22Rv1 (cell line): ENCODE data around the gene WFDC10B.

Experiments used
- ZFX ChIP-seq: fragments of 450-650 bp; IDR thresholded peaks from 2 replicates; pipeline ENCODE4 v1.6.1; 2017; ENCODE audit warnings: antibody characterized with exemption, borderline replicate concordance
- TF ChIP-seq, protein P1 (sequence below): fragments of 450-650 bp; IDR thresholded peaks from 2 replicates; pipeline ENCODE4 v1.5.1; 2017; ENCODE audit warnings: mild to moderate bottlenecking

DNA sequence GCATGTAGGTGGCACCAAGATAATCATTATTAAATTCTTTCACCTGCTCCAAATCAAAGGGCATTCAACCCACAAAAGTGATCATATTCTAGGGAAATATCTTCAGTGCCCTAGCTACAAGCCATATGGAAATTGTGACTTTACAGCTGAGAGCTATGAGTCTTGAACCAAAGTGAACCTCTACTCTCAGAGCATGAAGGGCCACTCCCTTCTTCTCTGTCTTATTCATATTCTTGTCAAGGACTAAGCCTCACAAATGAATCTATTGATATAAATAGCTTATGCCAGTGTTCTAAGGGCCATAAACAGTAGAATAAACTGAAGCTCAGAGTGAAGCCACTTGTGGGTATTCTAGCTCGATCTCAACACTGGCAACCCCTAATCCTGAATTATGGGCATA is 46.9 kb upstream of the WFDC10B start:
- TF ChIP-seq, protein P1, sequence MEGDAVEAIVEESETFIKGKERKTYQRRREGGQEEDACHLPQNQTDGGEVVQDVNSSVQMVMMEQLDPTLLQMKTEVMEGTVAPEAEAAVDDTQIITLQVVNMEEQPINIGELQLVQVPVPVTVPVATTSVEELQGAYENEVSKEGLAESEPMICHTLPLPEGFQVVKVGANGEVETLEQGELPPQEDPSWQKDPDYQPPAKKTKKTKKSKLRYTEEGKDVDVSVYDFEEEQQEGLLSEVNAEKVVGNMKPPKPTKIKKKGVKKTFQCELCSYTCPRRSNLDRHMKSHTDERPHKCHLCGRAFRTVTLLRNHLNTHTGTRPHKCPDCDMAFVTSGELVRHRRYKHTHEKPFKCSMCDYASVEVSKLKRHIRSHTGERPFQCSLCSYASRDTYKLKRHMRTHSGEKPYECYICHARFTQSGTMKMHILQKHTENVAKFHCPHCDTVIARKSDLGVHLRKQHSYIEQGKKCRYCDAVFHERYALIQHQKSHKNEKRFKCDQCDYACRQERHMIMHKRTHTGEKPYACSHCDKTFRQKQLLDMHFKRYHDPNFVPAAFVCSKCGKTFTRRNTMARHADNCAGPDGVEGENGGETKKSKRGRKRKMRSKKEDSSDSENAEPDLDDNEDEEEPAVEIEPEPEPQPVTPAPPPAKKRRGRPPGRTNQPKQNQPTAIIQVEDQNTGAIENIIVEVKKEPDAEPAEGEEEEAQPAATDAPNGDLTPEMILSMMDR = no peak
- TF ChIP-seq ZFX = no peak
